ENCODE data around the gene TAF6. TPM values are rescaled to one million over a fixed set of nuclear protein-coding genes. Genes with fewer than 3 reads are reported as not detected.

TAF6 gene
- total and polyA plus RNA-seq, 9 of the 15 experiments (the other 6 are each of a cell fraction or from before 2014, with no cell fraction given), result 0.78 to 78.7 (median 21.3) TPM

GRCh38 chr7:100102950-100103840, 16.0 kb downstream of the TAF6 start (continued):
- TF ChIP-seq TRIM25 (IDR thresholded peaks at IDR 0.05; ENCODE audit: borderline replicate concordance) (no peak), ATF3 (IDR thresholded peaks at IDR 0.05) (0 out of 2 replicates have a peak, but pooled peaks have one; percentile 13), ATF3 (CRISPR knock-in tag; conservative IDR thresholded peaks at IDR 0.05) (no peak), HMG20A (CRISPR knock-in tag; conservative IDR thresholded peaks at IDR 0.05) (no peak), CBX1 (IDR thresholded peaks at IDR 0.05; ENCODE audit: low read depth) (no peak), PKNOX1 (IDR thresholded peaks at IDR 0.05) (peak; percentile 88), JUND (IDR thresholded peaks at IDR 0.05; ENCODE audit: borderline replicate concordance, low read depth, low read length) (peak; percentile 33; the same call in 1 of the 2 replicates), JUND (tag; IDR thresholded peaks at IDR 0.05; ENCODE audit: borderline replicate concordance, low read depth, low read length) (no peak), ZNF217 (CRISPR knock-in tag; IDR thresholded peaks at IDR 0.05) (no peak), ETS1 (conservative IDR thresholded peaks at IDR 0.05; ENCODE audit: control insufficient read depth, low read depth, low read length) (no peak), COPS2 (conservative IDR thresholded peaks at IDR 0.05) (no peak), POU5F1 (IDR thresholded peaks at IDR 0.05; ENCODE audit: borderline replicate concordance, low read depth, low read length, partially characterized antibody) (no peak), ZNF707 (CRISPR knock-in tag; conservative IDR thresholded peaks at IDR 0.05) (no peak), ESRRB (CRISPR knock-in tag; IDR thresholded peaks at IDR 0.05; ENCODE audit: borderline replicate concordance) (no peak), ZNF121 (CRISPR knock-in tag; conservative IDR thresholded peaks at IDR 0.05) (peak; percentile 93), U2AF1 (optimal IDR thresholded peaks at IDR 0.05; ENCODE audit: low read depth, low read length) (no peak), NFE2L1 (tag; IDR thresholded peaks at IDR 0.05; ENCODE audit: borderline replicate concordance, low read depth) (no peak), ETV1 (tag; conservative IDR thresholded peaks at IDR 0.05; ENCODE audit: low read depth) (no peak)

Measured in K562 (cell line).